HCT116 (cell line): Measurements from ENCODE around the gene C1orf116. TPM values are rescaled to one million over a fixed set of nuclear protein-coding genes. Genes with fewer than 3 reads are reported as not detected.

Source experiments
- ATAC-seq: fragments of 200-7000 bp; cut with Tn5 transposase; 2 replicates; pipeline ENCODE4 v1.9.1; 2020; ENCODE audit warnings: mild to moderate bottlenecking, moderate library complexity
- BruUV-seq: library from RNA; stranded (reverse); fragments of 400-500 nt; replicated peaks from 2 replicates; lab custom pipeline; 2021; lab: Mats Ljungman, UMichigan
- CTCF ChIA-PET: fragments of 300-600 bp; sonication (Branson Sonifier 250); formaldehyde crosslinking; loops from one replicate; lab custom pipeline; 2021; ENCODE audit warnings: antibody characterized with exemption; lab: Charles Lee
- POLR2A ChIA-PET: fragments of 300-600, 350-600 bp; sonication (Branson Sonifier 250); formaldehyde crosslinking; loops from one replicate; lab custom pipeline; 2021; ENCODE audit warnings: antibody characterized with exemption; lab: Charles Lee
- RAD21 ChIA-PET, 2 experiments: fragments of 300-600 bp; sonication (Branson Sonifier 250); formaldehyde crosslinking; loops; one replicate each; lab custom pipeline; 2023; ENCODE audit warnings: low total read pairs in 2 of 2; ENCODE audit not compliant: uncharacterized antibody in 2 of 2, unreplicated experiment in 2 of 2, low non-redundant PET in 1 of 2; lab: Charles Lee
- DNase-seq: peaks from one replicate; pipeline ENCODE4 v3.0.0-alpha.2; 2010; ENCODE audit warnings: low read depth, low spot score
- H2AFZ ChIP-seq: fragments of 200-600 bp; shearing (Covaris generic), sonication (generic); 2 replicates; pipeline ENCODE4 v1.6.1; 2017; ENCODE audit warnings: low read depth, mixed run types, mixed read lengths, antibody characterized with exemption, low read length; ENCODE audit not compliant: poor library complexity, severe bottlenecking
- H3K27ac ChIP-seq: 2 replicates; pipeline ENCODE4 v1.5.1; 2012; ENCODE audit warnings: low read depth, low read length
- H3K27me3 ChIP-seq: fragments of 200-600 bp; sonication (generic); 2 replicates; pipeline ENCODE4 v1.6.1; 2016; ENCODE audit warnings: mixed run types, low read length, mixed read lengths; ENCODE audit not compliant: insufficient read depth
- H3K36me3 ChIP-seq, 2 experiments: fragments of 200-500 bp in 1 of 2; fragments of 200-600 bp in 1 of 2; sonication (Bioruptor generic) in 1 of 2; sonication (generic) in 1 of 2; 2 replicates each; pipeline versions ENCODE4 v1.5.1 to v1.6.1; 2014 to 2016; ENCODE audit warnings: low read length in 2 of 2, inconsistent platforms in 1 of 2, mixed read lengths in 1 of 2, mixed run types in 1 of 2; ENCODE audit not compliant: insufficient read depth in 2 of 2, control insufficient read depth in 1 of 2
- H3K4me1 ChIP-seq, 2 experiments: fragments of 200-600 bp in 1 of 2; sonication (generic) in 1 of 2; 2 replicates each; pipeline versions ENCODE4 v1.5.1 to v1.6.1; 2012 to 2017; ENCODE audit warnings: low read length in 2 of 2, inconsistent platforms in 1 of 2, mild to moderate bottlenecking in 1 of 2, mixed read lengths in 1 of 2, mixed run types in 1 of 2, moderate library complexity in 1 of 2; ENCODE audit not compliant: insufficient read depth in 2 of 2, control insufficient read depth in 1 of 2
- H3K4me2 ChIP-seq: fragments of 200-600 bp; sonication (generic); 2 replicates; pipeline ENCODE4 v1.6.1; 2017; ENCODE audit warnings: mixed run types, low read length, mixed read lengths
- H3K4me3 ChIP-seq, 2 experiments: fragments of 200-600 bp in 1 of 2; sonication (generic) in 1 of 2; replicated peaks in 1 of 2; 2 replicates each; pipeline ENCODE4 v1.5.1; 2011 to 2016; ENCODE audit warnings: low read length in 2 of 2, control low read depth in 1 of 2, low read depth in 1 of 2, mild to moderate bottlenecking in 1 of 2, mixed read lengths in 1 of 2, mixed run types in 1 of 2
- H3K79me2 ChIP-seq: fragments of 200-600 bp; sonication (generic); 2 replicates; pipeline ENCODE4 v1.6.1; 2017; ENCODE audit warnings: mild to moderate bottlenecking, mixed run types, low read length, moderate library complexity, mixed read lengths; ENCODE audit not compliant: insufficient read depth
- H3K9ac ChIP-seq: fragments of 200-600 bp; sonication (generic); 2 replicates; pipeline ENCODE4 v1.6.1; 2016; ENCODE audit warnings: low read length, mixed read lengths
- H3K9me2 ChIP-seq: fragments of 200-600 bp; sonication (generic), shearing (Covaris generic); 2 replicates; pipeline ENCODE4 v1.6.1; 2017; ENCODE audit warnings: mixed run types, mild to moderate bottlenecking, moderate library complexity; ENCODE audit not compliant: insufficient read depth
- H3K9me3 ChIP-seq, 2 experiments: fragments of 200-500 bp in 1 of 2; fragments of 200-600 bp in 1 of 2; sonication (Bioruptor generic) in 1 of 2; sonication (generic) in 1 of 2; 2 replicates each; pipeline ENCODE4 v1.6.1; 2014 to 2017; ENCODE audit warnings: low read length in 2 of 2, mixed read lengths in 2 of 2, inconsistent platforms in 1 of 2, low read depth in 1 of 2, mild to moderate bottlenecking in 1 of 2, mixed run types in 1 of 2, moderate library complexity in 1 of 2; ENCODE audit not compliant: control insufficient read depth in 1 of 2, insufficient read depth in 1 of 2
- H4K20me1 ChIP-seq: fragments of 200-600 bp; sonication (generic), shearing (Covaris generic); 2 replicates; pipeline ENCODE4 v1.6.1; 2017; ENCODE audit warnings: mixed run types, mild to moderate bottlenecking, moderate library complexity; ENCODE audit not compliant: insufficient read depth
- EZH2 ChIP-seq: fragments of 200-600 bp; sonication (generic); IDR thresholded peaks from 2 replicates; pipeline ENCODE4 v1.6.1; 2017; ENCODE audit warnings: antibody characterized with exemption, mixed run types
- FOSL1 ChIP-seq: IDR thresholded peaks from 2 replicates; pipeline ENCODE4 v1.6.1; 2012; ENCODE audit warnings: low read depth
- JUND ChIP-seq: IDR thresholded peaks from 2 replicates; pipeline ENCODE4 v1.6.1; 2012
- POLR2A ChIP-seq: IDR thresholded peaks from 2 replicates; pipeline ENCODE4 v1.7.0; 2011; ENCODE audit warnings: borderline replicate concordance; ENCODE audit not compliant: insufficient read depth, insufficient read length; ENCODE audit errors: extremely low read depth
- SP1 ChIP-seq: IDR thresholded peaks from 2 replicates; pipeline ENCODE4 v1.6.1; 2012; ENCODE audit warnings: low read depth
- SRF ChIP-seq: IDR thresholded peaks from 2 replicates; pipeline ENCODE4 v1.6.1; 2012; ENCODE audit warnings: low read depth
- YY1 ChIP-seq: IDR thresholded peaks from 2 replicates; pipeline ENCODE4 v1.6.1; 2011; ENCODE audit warnings: low read length, low read depth, moderate library complexity, mild to moderate bottlenecking; ENCODE audit not compliant: insufficient replicate concordance; ENCODE audit errors: extremely low read depth
- ZFX ChIP-seq: fragments of 450-650 bp; IDR thresholded peaks from 2 replicates; pipeline ENCODE4 v1.6.1; 2017
- intact Hi-C: fragments of 100-400 bp; cut with micrococcal nuclease; formaldehyde crosslinking; loops from 2 replicates; pipeline ENCODE4 v1.10.0; 2022
- total RNA-seq: library from RNA; stranded (reverse); gene quantifications from one replicate; pipeline ENCODE4 v1.2.1, GENCODE V29; 2021; ENCODE audit not compliant: unreplicated experiment
- TF ChIP-seq, protein P1 (sequence below), 3 experiments: fragments of 200-600 bp in 1 of 3; sonication (generic) in 1 of 3; IDR thresholded peaks in 2 of 3; conservative IDR thresholded peaks in 1 of 3; 2 replicates each; pipeline ENCODE4 v1.5.1; 2012 to 2017; ENCODE audit warnings: low read depth in 2 of 3, low read length in 2 of 3, antibody characterized with exemption in 1 of 3, borderline replicate concordance in 1 of 3, control low read depth in 1 of 3, mild to moderate bottlenecking in 1 of 3, mixed read lengths in 1 of 3, mixed run types in 1 of 3, moderate library complexity in 1 of 3; ENCODE audit not compliant: insufficient read depth in 1 of 3
- TF ChIP-seq, protein P2 (sequence below): IDR thresholded peaks from 2 replicates; pipeline ENCODE4 v1.6.1; 2012

The C1orf116 gene
- total RNA-seq, 1 experiment from 2014 or later: 3.6 TPM

DNA sequence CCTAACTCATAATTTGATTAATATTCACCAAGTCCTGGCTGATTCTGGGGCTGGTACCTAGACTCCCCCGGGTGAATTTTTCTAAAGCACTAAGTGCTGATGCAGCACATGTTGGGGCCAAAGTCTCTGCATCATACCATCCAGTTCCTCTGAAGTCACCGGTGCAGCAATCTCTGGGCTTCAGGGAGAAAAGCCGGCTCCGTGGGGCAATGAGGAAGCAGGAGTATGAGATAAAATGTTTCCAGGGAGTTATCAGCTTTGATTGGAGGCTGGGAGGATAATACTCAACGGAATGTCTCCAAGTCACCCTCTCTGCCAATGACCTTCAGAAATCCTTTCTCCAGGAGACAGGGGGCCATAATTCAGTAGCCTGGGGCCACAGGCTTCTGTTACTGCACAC lies 63.5 kb downstream of the C1orf116 start:
- Histone ChIP-seq H3K9ac (no peak overlapping the region), H3K4me3 (no peak overlapping the region), H2AFZ (no peak overlapping the region), H3K9me2 (no peaks in the 10 kb centered on the region)
- no peak for DNase-seq
- POLR2A ChIA-PET: no interaction called here
- TF ChIP-seq SP1 (no peak), FOSL1 (no peak), EZH2 (no peak), JUND (no peak), POLR2A (no peak), YY1 (no peak), ZFX (no peak), SRF (no peak)
- TF ChIP-seq, protein P1, sequence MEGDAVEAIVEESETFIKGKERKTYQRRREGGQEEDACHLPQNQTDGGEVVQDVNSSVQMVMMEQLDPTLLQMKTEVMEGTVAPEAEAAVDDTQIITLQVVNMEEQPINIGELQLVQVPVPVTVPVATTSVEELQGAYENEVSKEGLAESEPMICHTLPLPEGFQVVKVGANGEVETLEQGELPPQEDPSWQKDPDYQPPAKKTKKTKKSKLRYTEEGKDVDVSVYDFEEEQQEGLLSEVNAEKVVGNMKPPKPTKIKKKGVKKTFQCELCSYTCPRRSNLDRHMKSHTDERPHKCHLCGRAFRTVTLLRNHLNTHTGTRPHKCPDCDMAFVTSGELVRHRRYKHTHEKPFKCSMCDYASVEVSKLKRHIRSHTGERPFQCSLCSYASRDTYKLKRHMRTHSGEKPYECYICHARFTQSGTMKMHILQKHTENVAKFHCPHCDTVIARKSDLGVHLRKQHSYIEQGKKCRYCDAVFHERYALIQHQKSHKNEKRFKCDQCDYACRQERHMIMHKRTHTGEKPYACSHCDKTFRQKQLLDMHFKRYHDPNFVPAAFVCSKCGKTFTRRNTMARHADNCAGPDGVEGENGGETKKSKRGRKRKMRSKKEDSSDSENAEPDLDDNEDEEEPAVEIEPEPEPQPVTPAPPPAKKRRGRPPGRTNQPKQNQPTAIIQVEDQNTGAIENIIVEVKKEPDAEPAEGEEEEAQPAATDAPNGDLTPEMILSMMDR (IDR thresholded peaks at IDR 0.05 in 2 of 3, conservative IDR thresholded peaks at IDR 0.05 in 1 of 3; ENCODE audit: borderline replicate concordance in 1 of 3, insufficient read depth in 1 of 3, low read depth in 2 of 3, low read length in 2 of 3): no peak
- TF ChIP-seq, protein P2, sequence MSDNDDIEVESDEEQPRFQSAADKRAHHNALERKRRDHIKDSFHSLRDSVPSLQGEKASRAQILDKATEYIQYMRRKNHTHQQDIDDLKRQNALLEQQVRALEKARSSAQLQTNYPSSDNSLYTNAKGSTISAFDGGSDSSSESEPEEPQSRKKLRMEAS: no peak
- TF ChIP-seq, all 23 proteins: peak for 0
- no peaks in the 10 kb centered on the region for H3K9me3 ChIP-seq
- no peaks in the 10 kb centered on the region for H4K20me1 ChIP-seq
- no peaks in the 10 kb centered on the region for H3K4me1 ChIP-seq
- CTCF ChIA-PET: no interaction called here
- H3K36me3 ChIP-seq: no peaks in the 10 kb centered on the region
- H3K4me2 ChIP-seq: no peak overlapping the region
- intact Hi-C loops: no loop called here
- peaks cover 11% of the 10 kb centered on the region; the same call in 1 of the 2 replicates for H3K27me3 ChIP-seq
- no peaks in the 10 kb centered on the region for H3K79me2 ChIP-seq
- RAD21 ChIA-PET: no interaction called here
- no TSS peak for BruUV-seq
- ATAC-seq: no peak
- no peak overlapping the region for H3K27ac ChIP-seq

Other genes with a start within 250 kb of the C1orf116 start
- gene IL20, start 167.1 kb downstream of the C1orf116 start, total RNA-seq: not detected
- gene IL24, start 135.3 kb downstream of the C1orf116 start, total RNA-seq: not detected
- 0.61 TPM for gene FCMR, start 110.8 kb downstream of the C1orf116 start, total RNA-seq
- gene PIGR, start 86.3 kb downstream of the C1orf116 start, total RNA-seq: 2.6 TPM
- not detected for gene FCAMR, start 62.3 kb downstream of the C1orf116 start, total RNA-seq
- gene YOD1, start 18.5 kb upstream of the C1orf116 start, total RNA-seq: 13.6 TPM
- gene PFKFB2, start 20.5 kb upstream of the C1orf116 start, total RNA-seq: 13.9 TPM
- not detected for gene C4BPB, start 56.1 kb upstream of the C1orf116 start, total RNA-seq
- gene C4BPA, start 71.5 kb upstream of the C1orf116 start, total RNA-seq: 0.32 TPM